NCI-H460 (cell line): ENCODE measurements around the gene SCN3B. TPM values are rescaled to one million over a fixed set of nuclear protein-coding genes. Genes with fewer than 3 reads are reported as not detected.
A peak's percentile ranks its signal among the peaks of the same experiment; 100 is the strongest.

Experiments used
- DNase-seq: peaks from one replicate; pipeline ENCODE4 v3.0.0-alpha.2; 2016; ENCODE audit warnings: low read depth; ENCODE audit errors: extremely low read depth
- polyA plus RNA-seq: library from polyadenylated mRNA; depleted of rRNA; stranded (reverse); fragments of >200 nt; gene quantifications from 2 replicates; pipeline ENCODE4 v1.2.3, GENCODE V29; 2014; cell fraction: nucleus; rRNA removed
- total RNA-seq: library from RNA; depleted of rRNA; stranded (reverse); fragments of >200 nt; shearing (Covaris generic); gene quantifications from 2 replicates; pipeline ENCODE4 v1.2.3, GENCODE V29; 2014; rRNA removed

The SCN3B gene, protein sequence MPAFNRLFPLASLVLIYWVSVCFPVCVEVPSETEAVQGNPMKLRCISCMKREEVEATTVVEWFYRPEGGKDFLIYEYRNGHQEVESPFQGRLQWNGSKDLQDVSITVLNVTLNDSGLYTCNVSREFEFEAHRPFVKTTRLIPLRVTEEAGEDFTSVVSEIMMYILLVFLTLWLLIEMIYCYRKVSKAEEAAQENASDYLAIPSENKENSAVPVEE
- total RNA-seq: 0.09 and 0.15 TPM in 2 replicates
- polyA plus RNA-seq: 0.12 and 0.32 TPM in 2 replicates

DNA sequence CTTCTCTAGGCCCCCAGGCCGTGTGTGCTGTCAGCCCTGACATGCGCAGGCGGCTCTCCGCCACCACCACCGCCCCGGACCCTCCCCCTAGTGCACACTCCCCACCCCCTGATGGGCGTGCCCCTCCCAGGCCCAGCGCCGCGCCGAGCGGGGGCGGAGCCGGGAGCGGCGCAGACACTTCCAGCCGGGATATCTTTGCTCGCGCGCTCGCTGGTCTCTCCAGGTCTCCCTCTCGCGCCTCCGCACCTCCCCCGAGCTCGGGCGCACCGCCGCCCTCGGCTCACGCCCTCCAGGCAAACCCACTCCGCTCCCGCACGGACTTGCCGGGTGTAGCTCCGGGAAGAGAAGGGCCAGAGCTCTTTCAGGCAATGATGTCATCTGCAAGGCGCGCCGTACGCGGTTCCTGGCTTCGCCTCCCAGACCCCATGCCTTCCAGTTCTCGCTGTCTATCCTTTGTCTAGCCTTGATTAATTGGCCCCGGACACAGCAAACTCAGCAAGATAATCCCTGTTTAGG is at the start of gene SCN3B:
SCN3B (minus strand) TSS at position 59 of the 516 bp plus-strand sequence. CDS start 823 bp downstream, outside the sequence.
- no peak for DNase-seq

DNA sequence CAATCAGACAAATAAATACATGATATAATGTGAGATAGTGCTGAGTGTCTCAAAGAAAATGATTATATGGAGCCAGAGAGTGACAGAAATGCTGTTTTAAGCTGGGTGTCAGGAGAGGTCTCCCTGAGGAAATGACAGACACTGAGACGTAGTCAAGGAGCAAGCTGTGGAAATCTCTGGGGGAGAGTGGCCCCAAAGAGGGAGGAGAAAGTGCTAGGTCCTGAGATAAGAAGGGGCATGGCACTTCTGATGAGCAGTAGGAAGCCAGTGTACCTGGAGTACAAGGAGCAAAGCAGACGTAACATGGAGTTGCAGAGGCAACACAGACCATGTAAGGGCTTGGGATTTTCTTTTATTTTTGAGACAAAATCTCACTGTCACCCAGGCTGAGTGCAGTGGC is 48.3 kb upstream of the SCN3B start:
- no peak for DNase-seq

- no peak for DNase-seq
Observed at GRCh38 chr11:123702139-123702538, 47.7 kb upstream of the SCN3B start.

DNA sequence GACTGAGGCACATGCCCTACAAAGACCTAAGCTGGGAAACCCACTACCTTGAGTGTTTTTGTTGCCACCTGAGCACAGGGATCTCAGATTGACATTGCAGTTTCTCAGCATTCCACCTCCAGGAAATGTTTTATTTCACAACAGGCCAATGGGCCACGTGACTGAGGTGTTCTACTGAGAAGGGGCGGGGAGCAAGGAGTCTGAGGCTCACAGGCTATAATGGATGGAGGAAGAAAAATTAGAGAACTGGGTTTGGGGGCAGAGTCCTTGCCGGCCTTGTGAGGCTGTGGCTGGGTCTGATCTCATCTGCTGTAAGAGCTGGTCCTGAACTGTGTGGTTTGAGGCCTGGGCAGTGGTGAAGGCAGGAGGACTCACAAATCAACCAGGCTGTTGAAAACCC is 46.3 kb upstream of the SCN3B start:
- no peak for DNase-seq

GRCh38 chr11:123698546-123699127 is 44.2 kb upstream of the SCN3B start:
- DNase-seq: no peak

DNA sequence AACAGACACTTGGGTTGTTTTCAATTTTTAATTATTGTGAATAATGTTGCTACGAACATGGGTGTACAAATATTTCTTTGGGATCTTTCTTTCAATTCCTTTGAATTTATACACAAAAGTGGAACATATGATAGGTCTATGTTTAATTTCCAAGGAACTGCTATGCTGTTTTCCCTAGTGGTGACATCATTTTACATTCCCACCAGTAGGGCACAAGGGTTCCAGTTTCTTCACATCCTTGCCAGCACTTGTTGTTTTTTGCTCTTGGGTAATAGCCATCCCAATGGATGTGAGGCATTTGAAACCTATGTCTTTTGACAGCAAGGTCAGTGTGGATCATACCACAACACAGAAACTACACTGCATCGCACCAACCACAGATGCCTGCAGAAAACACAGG is 41.8 kb upstream of the SCN3B start:
- DNase-seq: no peak

GRCh38 chr11:123695231-123695630 is 40.8 kb upstream of the SCN3B start:
- DNase-seq: no peak

DNA sequence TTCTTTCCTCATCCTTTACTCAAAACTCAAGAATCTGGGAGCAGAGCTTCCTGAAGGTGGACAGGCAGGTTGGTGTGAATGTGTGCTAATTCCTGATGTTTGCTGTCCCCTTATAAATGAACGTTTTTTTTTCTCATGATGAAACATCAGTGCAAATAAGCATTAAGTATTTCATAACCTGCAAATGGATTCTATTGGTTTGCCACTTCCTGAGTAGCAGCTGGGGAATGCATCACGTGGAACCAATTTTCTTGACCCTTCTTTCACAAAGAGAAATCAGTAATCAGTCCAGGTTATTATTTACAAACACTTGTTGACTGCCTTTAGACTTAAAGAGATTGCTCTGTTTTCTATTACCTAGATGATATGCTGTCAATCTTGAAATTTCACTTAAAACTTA is 40.1 kb upstream of the SCN3B start:
- DNase-seq: peak; percentile 29

- DNase-seq: no peak
Observed at GRCh38 chr11:123692961-123693360, 38.5 kb upstream of the SCN3B start.

DNA sequence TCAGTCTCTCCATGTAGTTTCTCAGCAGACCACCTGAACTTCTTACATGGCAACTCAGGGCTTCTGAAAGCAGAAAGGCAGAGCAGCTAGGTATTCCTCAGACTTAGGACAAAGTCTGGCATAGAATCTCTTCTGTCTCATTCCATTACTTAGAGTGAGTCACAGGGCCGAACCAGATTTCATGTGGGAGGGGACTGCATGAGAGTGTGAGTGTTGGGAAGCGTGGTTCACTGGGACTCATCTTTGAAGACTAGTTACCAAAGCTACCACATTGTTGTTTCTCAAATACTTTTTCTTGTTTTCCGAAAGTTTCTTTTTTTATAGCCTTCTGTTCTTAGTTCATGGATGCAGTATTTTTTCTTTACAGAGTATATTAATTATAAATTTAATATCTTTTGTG is 36.1 kb upstream of the SCN3B start:
- peak; percentile 11 for DNase-seq

- no peak for DNase-seq
Observed at GRCh38 chr11:123684601-123685000, 30.2 kb upstream of the SCN3B start.

DNA sequence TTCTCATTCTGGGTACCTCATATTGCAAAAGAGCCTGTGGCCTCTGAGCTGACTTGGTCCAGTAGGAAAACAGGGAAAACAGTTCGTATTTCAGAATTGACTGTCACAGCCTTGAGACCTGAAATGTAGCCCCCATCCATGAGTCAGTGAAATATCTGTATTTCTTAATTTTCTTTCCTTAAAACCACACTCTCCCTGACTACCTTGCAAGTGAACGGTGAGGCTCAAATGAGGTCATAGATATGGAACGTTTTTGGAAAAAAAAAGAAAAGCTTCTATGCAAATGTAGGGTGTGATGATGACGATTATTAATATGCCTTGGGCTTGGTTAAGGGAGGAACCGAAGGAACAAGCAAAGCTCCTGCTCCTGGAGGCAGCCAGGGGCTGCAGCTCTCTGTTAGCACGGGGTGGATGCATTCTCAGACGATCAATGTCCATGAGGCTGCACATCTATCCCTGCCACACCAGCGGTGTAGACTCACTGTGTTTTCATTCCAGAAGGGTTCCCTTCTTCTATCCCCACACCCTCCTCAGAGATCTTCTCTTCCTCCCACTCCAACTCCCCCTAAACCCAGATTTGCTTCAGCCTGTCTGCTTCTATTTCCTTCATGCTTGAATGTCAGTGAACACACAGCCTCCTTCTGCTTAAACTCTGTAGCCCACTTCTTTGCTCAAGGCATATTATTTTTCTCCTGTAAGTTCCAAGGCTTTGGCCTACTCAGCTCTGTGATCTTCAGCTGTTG is 29.2 kb upstream of the SCN3B start:
- no peak for DNase-seq

DNA sequence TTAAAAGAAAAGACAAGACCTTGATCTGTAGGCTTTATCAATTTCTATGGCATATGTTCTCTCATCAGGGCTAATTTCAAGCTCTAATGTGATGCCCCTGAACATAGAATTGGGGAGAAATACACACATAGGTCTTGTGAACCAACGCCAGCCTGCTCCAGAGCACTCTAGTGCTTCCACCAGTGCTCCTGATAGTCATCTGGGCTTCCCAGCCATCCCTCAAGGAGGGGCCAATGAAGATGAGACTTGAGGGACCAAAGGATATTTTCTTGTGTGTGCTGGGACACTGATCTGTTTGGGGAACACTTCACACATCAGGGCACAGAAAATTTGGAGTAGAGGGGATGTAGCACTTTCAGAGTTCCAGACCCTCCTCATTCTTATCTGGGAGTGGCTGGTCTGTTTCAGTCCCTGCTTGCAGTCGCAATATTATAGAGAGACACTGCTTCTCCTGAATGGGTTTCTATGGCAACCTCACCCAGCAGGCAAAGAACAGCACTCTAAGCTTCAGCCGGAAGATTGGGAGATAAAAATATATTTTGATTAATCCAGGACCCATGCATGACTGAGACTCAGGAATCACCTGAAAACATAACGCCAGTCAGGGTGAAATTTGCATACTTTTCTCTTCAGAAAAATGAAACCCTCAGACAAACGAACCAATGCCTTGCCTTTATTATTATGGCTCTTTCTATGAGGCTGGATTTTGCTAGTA is 28.4 kb upstream of the SCN3B start:
- DNase-seq: no peak

DNA sequence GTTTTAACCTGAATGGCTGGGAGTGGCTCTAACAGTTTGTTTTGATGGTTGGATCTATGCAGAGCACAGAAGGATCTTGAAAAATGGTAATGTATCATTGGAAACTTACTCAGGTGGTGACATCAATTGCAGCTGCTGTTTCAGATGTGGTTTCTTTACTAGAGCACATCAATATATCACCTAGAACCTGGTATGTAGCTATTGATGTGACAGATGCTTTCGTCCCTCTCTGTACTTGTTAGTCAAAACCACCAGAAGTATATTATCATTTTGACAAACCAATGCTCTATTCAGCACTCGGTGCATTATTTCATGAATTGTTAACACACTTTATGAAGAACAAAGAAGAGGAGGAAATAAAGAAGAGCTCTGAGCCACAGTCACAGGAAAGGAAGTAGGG is 26.6 kb upstream of the SCN3B start:
- no peak for DNase-seq

- no peak for DNase-seq
Observed at GRCh38 chr11:123678246-123678645, 23.8 kb upstream of the SCN3B start.

DNA sequence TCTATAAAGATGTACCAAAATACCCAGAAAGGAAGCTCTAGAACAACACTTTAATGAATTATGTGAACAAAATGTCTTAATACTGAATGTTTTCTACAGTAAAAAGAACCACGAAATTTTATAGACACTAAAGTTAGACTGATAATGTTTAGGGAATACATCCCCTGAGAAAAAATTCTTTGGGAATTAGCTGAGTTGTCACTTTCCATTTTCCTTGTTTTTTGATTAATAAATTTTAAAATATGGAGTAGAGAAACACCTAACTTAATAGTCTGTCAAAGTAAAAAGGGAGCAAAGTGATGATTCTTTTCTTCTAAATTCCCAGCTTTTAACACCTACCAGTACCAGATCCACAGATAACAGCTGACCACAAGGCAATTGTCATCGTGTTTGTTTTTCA is 23.1 kb upstream of the SCN3B start:
- no peak for DNase-seq

DNA sequence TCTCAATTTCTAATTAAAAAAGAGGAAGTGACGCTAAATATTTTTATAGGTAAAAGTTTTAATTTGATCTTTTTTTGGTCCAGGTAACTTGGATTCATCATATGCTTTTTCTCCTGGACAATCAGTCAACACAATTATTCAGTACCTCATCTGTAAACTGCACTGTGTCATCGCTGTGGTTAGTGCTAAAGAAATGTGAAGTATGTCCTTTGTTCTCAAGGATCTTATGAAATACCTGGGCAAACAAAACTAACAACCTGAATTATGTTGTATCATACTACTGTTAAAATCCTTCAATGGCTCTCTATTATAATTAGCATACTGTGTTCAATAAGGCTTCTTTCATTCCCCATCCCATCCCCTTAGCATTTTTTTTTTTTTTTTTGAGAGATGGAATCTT is 19.9 kb upstream of the SCN3B start:
- no peak for DNase-seq

- no peak for DNase-seq
Observed at GRCh38 chr11:123672568-123672967, 18.1 kb upstream of the SCN3B start.

DNA sequence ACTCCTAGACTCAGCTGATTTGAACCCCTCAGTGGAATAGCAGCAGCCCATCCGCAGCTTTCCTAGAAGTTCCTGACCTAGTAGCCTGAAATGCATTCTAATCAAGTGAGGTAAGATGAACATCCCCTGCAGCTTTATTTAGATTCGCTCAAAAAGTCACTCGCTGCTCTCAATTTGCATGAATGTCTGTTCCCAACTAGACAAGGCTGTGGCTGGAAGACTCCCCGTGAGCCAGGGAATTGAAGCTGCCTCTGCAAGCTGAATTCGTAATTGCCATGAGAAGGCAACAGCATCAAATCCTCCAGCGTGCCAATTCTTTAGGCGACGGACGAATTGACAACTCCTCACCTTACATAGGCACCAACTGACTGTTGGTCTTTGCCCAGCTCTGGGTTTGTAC is 17.1 kb upstream of the SCN3B start:
- no peak for DNase-seq

GRCh38 chr11:123670081-123670480 is 15.7 kb upstream of the SCN3B start:
- no peak for DNase-seq

- DNase-seq: no peak
Observed at GRCh38 chr11:123665306-123665705, 10.9 kb upstream of the SCN3B start.
